ENCODE results near the gene STRIP1.

The STRIP1 gene

DNA sequence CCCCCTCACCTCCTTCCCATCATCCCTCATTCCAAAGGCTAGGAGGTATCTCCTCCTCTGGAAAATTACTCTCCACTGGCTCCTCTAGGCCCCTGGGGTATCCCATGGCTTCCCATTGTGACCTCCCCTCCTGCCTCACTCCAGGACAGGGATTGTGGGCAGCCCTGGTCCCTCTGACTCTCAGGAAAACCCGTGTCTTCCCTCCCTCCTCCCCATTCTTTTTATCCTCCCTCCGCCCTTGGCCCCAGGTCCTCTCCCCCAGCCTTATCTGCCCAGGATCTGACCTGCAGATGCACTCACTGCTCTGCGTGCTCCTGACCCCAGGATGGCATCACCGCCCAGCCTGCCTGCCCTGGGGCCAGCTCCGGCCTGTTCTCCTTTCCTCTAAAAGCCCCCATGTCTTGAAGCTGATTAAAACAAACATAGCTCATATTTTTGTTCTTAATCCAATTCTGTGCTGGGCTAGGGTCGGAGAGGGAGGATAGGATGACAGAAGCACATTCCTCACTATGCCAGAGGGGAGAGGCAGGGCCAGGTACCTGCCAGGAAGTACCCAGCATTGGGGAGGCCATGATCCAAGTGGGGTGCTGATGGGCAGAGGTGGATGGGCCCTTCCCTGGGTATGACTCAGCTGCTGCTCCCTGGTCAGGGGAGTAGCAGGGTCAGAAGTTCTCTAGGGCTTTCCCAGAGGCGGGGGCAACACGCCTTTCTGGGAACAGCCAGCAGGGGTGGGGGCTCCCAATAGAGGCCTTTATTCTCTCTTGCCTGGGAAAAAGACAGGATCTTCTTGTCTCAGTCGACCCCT is 64.0 kb downstream of the STRIP1 start:
- no peaks in the 10 kb centered on the region for H3K27me3 ChIP-seq (ENCODE audit: control insufficient read depth, insufficient read depth, low read length)
- H3K36me3 ChIP-seq (ENCODE audit: control insufficient read depth, insufficient read depth, low read length): no peaks in the 10 kb centered on the region
- H3K27ac ChIP-seq (ENCODE audit: low read depth, low read length): no peak overlapping the region
- H3K9ac ChIP-seq (ENCODE audit: low read length): no peak overlapping the region
- H3K4me1 ChIP-seq (ENCODE audit: control insufficient read depth, insufficient read depth, low read length): no peaks in the 10 kb centered on the region
- H3K4me3 ChIP-seq (ENCODE audit: low read length): no peak overlapping the region

- Histone ChIP-seq H3K9ac (ENCODE audit: low read length) (no peak overlapping the region), H3K36me3 (ENCODE audit: control insufficient read depth, insufficient read depth, low read length) (no peaks in the 10 kb centered on the region)
These were observed 65.9 kb downstream of the STRIP1 start for GRCh38 chr1:110100335-110100734.

GRCh38 chr1:110102081-110102480 is 67.7 kb downstream of the STRIP1 start:
- Histone ChIP-seq H3K4me1 (ENCODE audit: control insufficient read depth, insufficient read depth, low read length) (no peaks in the 10 kb centered on the region), H3K36me3 (ENCODE audit: control insufficient read depth, insufficient read depth, low read length) (no peaks in the 10 kb centered on the region), H3K27ac (ENCODE audit: low read depth, low read length) (no peak overlapping the region), H3K9ac (ENCODE audit: low read length) (no peak overlapping the region), H3K27me3 (ENCODE audit: control insufficient read depth, insufficient read depth, low read length) (no peaks in the 10 kb centered on the region), H3K4me3 (ENCODE audit: low read length) (no peak overlapping the region)

More at GRCh38 chr1:110100335-110100734, 65.9 kb downstream of the STRIP1 start:
- no peak overlapping the region for H3K27ac ChIP-seq (ENCODE audit: low read depth, low read length)
- no peaks in the 10 kb centered on the region for H3K27me3 ChIP-seq (ENCODE audit: control insufficient read depth, insufficient read depth, low read length)
- H3K4me3 ChIP-seq (ENCODE audit: low read length): no peak overlapping the region
- H3K4me1 ChIP-seq (ENCODE audit: control insufficient read depth, insufficient read depth, low read length): no peaks in the 10 kb centered on the region

All from rectal smooth muscle tissue (tissue), 1 donor.